DOHH2 (cell line): ENCODE data around the gene PLXNC1.

Experiments
- H3F3A ChIP-seq: fragments of 200-600 bp; sonication (generic), shearing (Covaris generic); 2 replicates; pipeline ENCODE4 v1.6.0; 2016; ENCODE audit warnings: antibody characterized with exemption, mild to moderate bottlenecking; ENCODE audit not compliant: control insufficient read depth, insufficient read depth
- H3K27ac ChIP-seq: fragments of 200-600 bp; sonication (generic); 2 replicates; pipeline ENCODE4 v1.5.1; 2014; ENCODE audit warnings: low read depth, mild to moderate bottlenecking, low read length, moderate library complexity
- H3K27me3 ChIP-seq: fragments of 200-600 bp; sonication (generic); 2 replicates; pipeline ENCODE4 v1.6.1; 2014; ENCODE audit warnings: mild to moderate bottlenecking, low read length, mixed read lengths; ENCODE audit not compliant: control insufficient read depth
- H3K36me3 ChIP-seq: fragments of 200-600 bp; sonication (generic); 2 replicates; pipeline ENCODE4 v1.6.1; 2014; ENCODE audit warnings: mild to moderate bottlenecking, low read length, moderate library complexity, mixed read lengths; ENCODE audit not compliant: control insufficient read depth
- H3K4me1 ChIP-seq: fragments of 200-600 bp; sonication (generic); 2 replicates; pipeline ENCODE4 v1.6.1; 2014; ENCODE audit warnings: mild to moderate bottlenecking, low read length, mixed read lengths; ENCODE audit not compliant: control insufficient read depth
- H3K4me2 ChIP-seq: fragments of 200-600 bp; sonication (generic); 2 replicates; pipeline ENCODE4 v1.6.0; 2014; ENCODE audit warnings: mild to moderate bottlenecking, low read length, moderate library complexity
- H3K4me3 ChIP-seq: fragments of 200-600 bp; sonication (generic); 2 replicates; pipeline ENCODE4 v1.5.1; 2014; ENCODE audit warnings: mild to moderate bottlenecking, low read length, mixed read lengths
- H3K79me2 ChIP-seq: fragments of 200-600 bp; sonication (generic); 2 replicates; pipeline ENCODE4 v1.6.1; 2014; ENCODE audit warnings: mild to moderate bottlenecking, low read length, mixed read lengths; ENCODE audit not compliant: control insufficient read depth
- H3K9me2 ChIP-seq: fragments of 200-600 bp; sonication (generic); replicated peaks from 2 replicates; pipeline ENCODE4 v1.6.1; 2014; ENCODE audit warnings: mild to moderate bottlenecking, low read length, mixed read lengths; ENCODE audit not compliant: control insufficient read depth
- H3K9me3 ChIP-seq: fragments of 200-600 bp; sonication (generic); 2 replicates; pipeline ENCODE4 v1.6.1; 2014; ENCODE audit warnings: antibody characterized with exemption, low read length, mixed read lengths; ENCODE audit not compliant: control insufficient read depth, insufficient read depth
- H4K20me1 ChIP-seq: fragments of 200-600 bp; sonication (generic); 2 replicates; pipeline ENCODE4 v1.6.0; 2014; ENCODE audit warnings: low read depth, mild to moderate bottlenecking, antibody characterized with exemption, low read length, moderate library complexity; ENCODE audit not compliant: control insufficient read depth, insufficient read depth
- EZH2phosphoT487 ChIP-seq: fragments of 200-600 bp; sonication (generic); IDR thresholded peaks from 2 replicates; pipeline ENCODE4 v1.6.1; 2017; ENCODE audit warnings: borderline replicate concordance, mild to moderate bottlenecking, antibody characterized with exemption, low read length, moderate library complexity, mixed read lengths
- TF ChIP-seq, protein P1 (sequence below): fragments of 200-600 bp; sonication (generic); IDR thresholded peaks from one replicate; pipeline ENCODE4 v1.5.1; 2014; ENCODE audit warnings: antibody characterized with exemption, mild to moderate bottlenecking, low read depth, low read length; ENCODE audit not compliant: poor library complexity, severe bottlenecking

PLXNC1 gene

GRCh38 chr12:94178054-94178453 lies 29.7 kb downstream of the PLXNC1 start:
- Histone ChIP-seq H3K27ac (no peak overlapping the region), H3K79me2 (no peaks in the 10 kb centered on the region), H4K20me1 (no peaks in the 10 kb centered on the region), H3F3A (peaks cover 5% of the 10 kb centered on the region), H3K9me3 (peaks cover 13% of the 10 kb centered on the region), H3K27me3 (no peaks in the 10 kb centered on the region; the same call in 1 of the 2 replicates), H3K9me2 (no peaks in the 10 kb centered on the region), H3K4me3 (no peak overlapping the region), H3K4me2 (no peak overlapping the region), H3K36me3 (no peaks in the 10 kb centered on the region), H3K4me1 (peaks cover 55% of the 10 kb centered on the region)
- TF ChIP-seq, protein P1, sequence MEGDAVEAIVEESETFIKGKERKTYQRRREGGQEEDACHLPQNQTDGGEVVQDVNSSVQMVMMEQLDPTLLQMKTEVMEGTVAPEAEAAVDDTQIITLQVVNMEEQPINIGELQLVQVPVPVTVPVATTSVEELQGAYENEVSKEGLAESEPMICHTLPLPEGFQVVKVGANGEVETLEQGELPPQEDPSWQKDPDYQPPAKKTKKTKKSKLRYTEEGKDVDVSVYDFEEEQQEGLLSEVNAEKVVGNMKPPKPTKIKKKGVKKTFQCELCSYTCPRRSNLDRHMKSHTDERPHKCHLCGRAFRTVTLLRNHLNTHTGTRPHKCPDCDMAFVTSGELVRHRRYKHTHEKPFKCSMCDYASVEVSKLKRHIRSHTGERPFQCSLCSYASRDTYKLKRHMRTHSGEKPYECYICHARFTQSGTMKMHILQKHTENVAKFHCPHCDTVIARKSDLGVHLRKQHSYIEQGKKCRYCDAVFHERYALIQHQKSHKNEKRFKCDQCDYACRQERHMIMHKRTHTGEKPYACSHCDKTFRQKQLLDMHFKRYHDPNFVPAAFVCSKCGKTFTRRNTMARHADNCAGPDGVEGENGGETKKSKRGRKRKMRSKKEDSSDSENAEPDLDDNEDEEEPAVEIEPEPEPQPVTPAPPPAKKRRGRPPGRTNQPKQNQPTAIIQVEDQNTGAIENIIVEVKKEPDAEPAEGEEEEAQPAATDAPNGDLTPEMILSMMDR = no peak
- no peak for TF ChIP-seq EZH2phosphoT487

- Histone ChIP-seq H3K4me1 (peaks cover 47% of the 10 kb centered on the region), H3F3A (no peaks in the 10 kb centered on the region), H3K4me3 (no peak overlapping the region), H3K4me2 (no peak overlapping the region), H3K79me2 (no peaks in the 10 kb centered on the region), H3K27me3 (no peaks in the 10 kb centered on the region), H3K9me2 (no peaks in the 10 kb centered on the region), H3K27ac (no peak overlapping the region), H3K9me3 (peaks cover 13% of the 10 kb centered on the region), H3K36me3 (no peaks in the 10 kb centered on the region), H4K20me1 (no peaks in the 10 kb centered on the region)
- TF ChIP-seq, protein P1 = no peak
- no peak for TF ChIP-seq EZH2phosphoT487
Observed at GRCh38 chr12:94178882-94179281, 30.5 kb downstream of the PLXNC1 start.

DNA sequence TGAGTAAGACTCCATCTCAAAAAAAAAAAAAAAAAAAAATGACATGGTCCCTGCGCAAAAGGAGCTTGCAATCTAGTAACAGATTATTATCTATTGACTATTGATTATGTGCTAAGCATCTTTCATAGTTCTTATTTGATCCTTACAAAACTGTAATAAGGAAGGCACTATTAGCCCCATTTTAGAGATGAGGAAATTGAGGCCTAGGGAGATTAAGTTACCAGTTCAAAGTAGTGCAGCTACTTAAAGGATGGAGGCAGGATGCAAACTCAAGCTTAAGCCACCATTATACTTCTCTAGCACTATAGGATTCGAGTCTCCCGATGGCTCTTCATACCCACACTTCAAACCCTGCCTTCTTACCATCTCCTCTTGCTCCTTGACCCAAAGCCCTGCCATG lies 31.3 kb downstream of the PLXNC1 start:
- Histone ChIP-seq H3K79me2 (no peaks in the 10 kb centered on the region), H3K4me1 (peaks cover 39% of the 10 kb centered on the region), H3K36me3 (no peaks in the 10 kb centered on the region), H3K4me3 (no peak overlapping the region), H3F3A (no peaks in the 10 kb centered on the region), H3K9me3 (peaks cover 13% of the 10 kb centered on the region), H3K4me2 (no peak overlapping the region), H3K27me3 (no peaks in the 10 kb centered on the region), H3K9me2 (no peaks in the 10 kb centered on the region), H4K20me1 (no peaks in the 10 kb centered on the region), H3K27ac (no peak overlapping the region)
- TF ChIP-seq, protein P1 = no peak
- no peak for TF ChIP-seq EZH2phosphoT487
